Measurements from ENCODE around the gene SEMA4A.

- TF ChIP-seq CTCF (IDR thresholded peaks at IDR 0.05) (no peak), POLR2A (IDR thresholded peaks at IDR 0.05) (no peak)
Observed at GRCh38 chr1:156111355-156111962, 41.9 kb upstream of the SEMA4A start.

Data from body of pancreas (tissue), 4 donors.